Heart right ventricle (tissue), 16 donors: ENCODE data around the gene CIC. TPM values are rescaled to one million over a fixed set of nuclear protein-coding genes. Genes with fewer than 3 reads are reported as not detected.
A peak's percentile ranks its signal among the peaks of the same experiment; 100 is the strongest.

Source experiments
- ATAC-seq, 8 donors: fragments of 200-7000 bp; cut with Tn5 transposase; one replicate each; pipeline ENCODE4 v1.9.1; 2020; ENCODE audit warnings: mild to moderate bottlenecking in 8 of 8, moderate library complexity in 8 of 8, moderate number of reproducible peaks in 1 of 8
- DNase-seq, 2 donors: peaks; one replicate each; pipeline ENCODE4 v3.0.0-alpha.2; 2020
- H3K27ac ChIP-seq, 10 donors: fragments of 200-600 bp; sonication (generic) in 2 of 10; one replicate each; pipeline versions ENCODE4 v1.5.0 to v1.8.0; 2020 to 2022; ENCODE audit warnings: mild to moderate bottlenecking in 3 of 10
- H3K27me3 ChIP-seq, 7 donors: fragments of 200-600 bp; one replicate each; pipeline ENCODE4 v1.8.0; 2021 to 2022; ENCODE audit warnings: mild to moderate bottlenecking in 2 of 7
- H3K36me3 ChIP-seq, 9 donors: fragments of 200-600 bp; sonication (generic) in 1 of 9; one replicate each; pipeline versions ENCODE4 v1.5.0 to v1.8.0; 2020 to 2022; ENCODE audit warnings: mild to moderate bottlenecking in 2 of 9
- H3K4me1 ChIP-seq, 9 donors: fragments of 200-600 bp; sonication (generic) in 1 of 9; one replicate each; pipeline versions ENCODE4 v1.5.0 to v1.8.0; 2020 to 2022; ENCODE audit warnings: mild to moderate bottlenecking in 4 of 9
- H3K4me3 ChIP-seq, 10 donors: fragments of 200-600 bp; sonication (generic) in 2 of 10; one replicate each; pipeline versions ENCODE4 v1.5.0 to v1.8.0; 2020 to 2022; ENCODE audit warnings: mild to moderate bottlenecking in 7 of 10, moderate library complexity in 2 of 10
- H3K9me3 ChIP-seq, 11 donors: fragments of 200-600 bp in 10 of 11; sonication (generic) in 2 of 11; one replicate each; pipeline versions ENCODE4 v1.5.0 to v1.8.0; 2013 to 2022; ENCODE audit warnings: mild to moderate bottlenecking in 2 of 11, control low read depth in 1 of 11, moderate library complexity in 1 of 11
- WGBS, 2 donors: extraction: QIAGEN DNeasy Blood & Tissue Kit; methylation state at CpG; one replicate each; pipeline ENCODE4 v1.1.7; 2013; ENCODE audit warnings: inconsistent platforms in 1 of 2; 5-methylcytosine and 5-hydroxymethylcytosine counted together
- intact Hi-C, 10 donors: fragments of 100-400 bp; cut with DNase I; formaldehyde crosslinking; loops; one replicate each; pipeline versions ENCODE4 v1.11.1 to v1.14.2; 2022
- polyA plus RNA-seq, 2 donors: library from polyadenylated mRNA; stranded (reverse); fragments of 200-250 nt; gene quantifications; one replicate each; pipeline ENCODE4 v1.2.3, GENCODE V29; 2013
- total RNA-seq, 10 donors: library from RNA; stranded (reverse); fragmentation: NEBNext Ultra II Directional in 3 of 10; extraction: Animal tissue kit (Norgen Biotek cat#: 25700) in 3 of 10; gene quantifications; one replicate each; pipeline versions ENCODE4 v1.2.1 to v1.2.4, GENCODE V29; 2021 to 2023
- TF ChIP-seq, protein P1 (sequence below), 9 donors: fragments of 200-600 bp; sonication (generic) in 2 of 9; IDR thresholded peaks; one replicate each; pipeline versions ENCODE4 v1.5.0 to v1.8.0; 2021 to 2022; ENCODE audit warnings: antibody characterized with exemption in 9 of 9, mild to moderate bottlenecking in 5 of 9, moderate library complexity in 1 of 9
- donor health status: Arrhythmogenic right ventricular cardiomyopathy.
- donor health status: ischemic (EF 13 %, LVEDD 7.1; RV severe dilation, severe dysfunction).
- donor health status: healthy with polysubstance abuse.
- donor health status: DM: no; HTN: yes; CAD: no.
- donor health status: DM: no; HTN: no; CAD: no.
- donor health status: ischemic (EF 25% LVEDD 6.9; RV normal size, moderate dysfunction).
- donor health status: ischemic (EF 25% LVEDD 5.7; RV mildly dilated, moderate dysfunction).
- donor health status: healthy.
- donor health status: DM: yes; HTN: yes; CAD: no.
- donor health status: Ischemic cardiomyopathy.
- donor health status: ischemic (EF 35%, LVEDD 5.7; RV mildly dilated, moderate dysfunction).
- donor health status: nonischemic (EF 11% LVEDD 7.7; RV severe dilation, severe dysfunction).
- donor health status: DM: yes; HTN: yes; CAD: no.
- donor health status: PGD.
- donor health status: ischemic (EF 29% LVEDD 5.4; RV normal size, mild dysfunction).
- donor health status: nonischemic (EF 23%, LVEDD 6.1; RV moderate dilation, normal function).

The CIC gene
- total and polyA plus RNA-seq, 12 donors = 17.6 to 42.0 (median 32.0) TPM

- no peak overlapping the region for H3K4me3 ChIP-seq
- peak overlapping the region in 8 of 10 donors; percentile 68 to 100 (median 98) for H3K27ac ChIP-seq
- TF ChIP-seq, protein P1, sequence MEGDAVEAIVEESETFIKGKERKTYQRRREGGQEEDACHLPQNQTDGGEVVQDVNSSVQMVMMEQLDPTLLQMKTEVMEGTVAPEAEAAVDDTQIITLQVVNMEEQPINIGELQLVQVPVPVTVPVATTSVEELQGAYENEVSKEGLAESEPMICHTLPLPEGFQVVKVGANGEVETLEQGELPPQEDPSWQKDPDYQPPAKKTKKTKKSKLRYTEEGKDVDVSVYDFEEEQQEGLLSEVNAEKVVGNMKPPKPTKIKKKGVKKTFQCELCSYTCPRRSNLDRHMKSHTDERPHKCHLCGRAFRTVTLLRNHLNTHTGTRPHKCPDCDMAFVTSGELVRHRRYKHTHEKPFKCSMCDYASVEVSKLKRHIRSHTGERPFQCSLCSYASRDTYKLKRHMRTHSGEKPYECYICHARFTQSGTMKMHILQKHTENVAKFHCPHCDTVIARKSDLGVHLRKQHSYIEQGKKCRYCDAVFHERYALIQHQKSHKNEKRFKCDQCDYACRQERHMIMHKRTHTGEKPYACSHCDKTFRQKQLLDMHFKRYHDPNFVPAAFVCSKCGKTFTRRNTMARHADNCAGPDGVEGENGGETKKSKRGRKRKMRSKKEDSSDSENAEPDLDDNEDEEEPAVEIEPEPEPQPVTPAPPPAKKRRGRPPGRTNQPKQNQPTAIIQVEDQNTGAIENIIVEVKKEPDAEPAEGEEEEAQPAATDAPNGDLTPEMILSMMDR (IDR thresholded peaks at IDR 0.05) = no peak
- H3K4me1 ChIP-seq = peaks cover 42 to 85% (median 74%) of the 10 kb centered on the region in 9 donors
- H3K36me3 ChIP-seq = peaks cover 0 to 37% (median 7%) of the 10 kb centered on the region in 9 donors
- ATAC-seq = no peak
- H3K27me3 ChIP-seq = no peaks in the 10 kb centered on the region
- no peaks in the 10 kb centered on the region for H3K9me3 ChIP-seq
- intact Hi-C loops = loop anchor here in 6 of 10 donors (5.0 to 10.0 kb wide), 4 partner anchors 33 to 186 kb away; no protein-coding TSS in a partner anchor
- WGBS, 2 donors = 80 to 82% methylated on average over 36 of the region's 36 CpGs
- DNase-seq = no peak
These were observed 19.8 kb upstream of the CIC start for GRCh38 chr19:42249149-42249750.

GRCh38 chr19:42249769-42250168 is 19.3 kb upstream of the CIC start:
- H3K27me3 ChIP-seq = no peaks in the 10 kb centered on the region
- H3K4me1 ChIP-seq = peaks cover 42 to 84% (median 74%) of the 10 kb centered on the region in 9 donors
- no peak for ATAC-seq
- WGBS, 2 donors = 66 to 72% methylated on average over 6 of the region's 6 CpGs
- DNase-seq = no peak
- intact Hi-C loops = loop anchor here in 6 of 10 donors (5.0 to 10.0 kb wide), 4 partner anchors 33 to 185 kb away; no protein-coding TSS in a partner anchor
- TF ChIP-seq, protein P1 (IDR thresholded peaks at IDR 0.05) = no peak
- H3K36me3 ChIP-seq = peaks cover 0 to 37% (median 7%) of the 10 kb centered on the region in 9 donors
- peak overlapping the region in 2 of 10 donors; percentile 27 to 100 for H3K4me3 ChIP-seq
- H3K27ac ChIP-seq = peak overlapping the region; percentile 62 to 100 (median 98)
- no peaks in the 10 kb centered on the region for H3K9me3 ChIP-seq

GRCh38 chr19:42250183-42250665 is 18.8 kb upstream of the CIC start:
- TF ChIP-seq, protein P1 (IDR thresholded peaks at IDR 0.05) = no peak
- WGBS, 2 donors = 33 to 34% methylated on average over 15 of the region's 15 CpGs
- Histone ChIP-seq H3K4me3 (peak overlapping the region in 6 of 10 donors; percentile 19 to 100 (median 66)), H3K9me3 (no peaks in the 10 kb centered on the region), H3K36me3 (peaks cover 0 to 37% (median 7%) of the 10 kb centered on the region in 9 donors), H3K27me3 (no peaks in the 10 kb centered on the region), H3K4me1 (peaks cover 42 to 79% (median 69%) of the 10 kb centered on the region in 9 donors), H3K27ac (peak overlapping the region; percentile 62 to 100 (median 98))
- DNase-seq = peak; percentile 27 to 50
- ATAC-seq = no peak
- intact Hi-C loops = no loop called here

DNA sequence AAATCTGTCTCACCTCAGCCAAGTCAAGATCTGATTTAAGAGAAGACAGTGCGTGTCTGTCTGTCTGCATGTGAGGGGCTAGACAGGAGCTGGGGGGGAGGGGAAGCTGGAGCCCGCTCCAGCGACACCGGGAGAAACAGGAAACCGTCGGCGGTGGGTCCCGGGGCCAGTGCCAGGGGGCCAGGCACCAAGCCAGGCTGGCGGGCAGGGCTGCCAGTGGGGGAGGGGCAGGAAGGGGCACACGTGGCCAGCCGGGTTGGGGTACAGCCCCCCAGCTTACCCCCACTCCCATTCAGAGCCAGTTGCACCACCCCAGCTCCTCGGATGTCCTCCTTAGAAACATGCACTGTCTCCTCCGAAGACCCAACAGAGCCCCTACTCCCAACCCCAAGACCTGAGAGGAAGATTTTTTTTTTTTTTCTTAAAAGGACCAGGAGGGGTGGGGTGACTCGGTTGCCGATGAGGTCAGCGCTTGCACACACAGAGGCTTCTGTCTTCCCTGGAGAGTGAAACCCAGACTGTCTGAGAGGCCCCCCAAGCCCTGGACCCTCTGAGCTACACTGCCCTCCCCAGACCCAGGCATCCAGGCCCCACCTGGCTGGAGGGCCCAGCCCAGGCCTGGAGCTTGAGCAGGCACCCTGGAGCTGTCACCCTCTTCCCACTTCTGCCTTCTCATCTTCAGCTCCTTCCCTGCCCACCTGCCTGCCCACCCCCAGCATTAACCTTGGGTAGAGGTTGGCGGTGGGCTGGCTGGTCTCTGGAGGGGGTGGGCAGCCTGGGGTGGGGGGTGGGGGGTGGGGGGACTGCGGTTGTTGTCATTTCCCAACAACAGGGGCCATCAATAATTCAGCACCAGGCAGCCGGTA is 18.2 kb upstream of the CIC start:
- peak in 1 of 2 donors; percentile 55 for DNase-seq
- H3K27ac ChIP-seq = peak overlapping the region; percentile 62 to 100 (median 98)
- peaks cover 39 to 78% (median 66%) of the 10 kb centered on the region in 9 donors for H3K4me1 ChIP-seq
- TF ChIP-seq, protein P1 (IDR thresholded peaks at IDR 0.05) = no peak
- H3K9me3 ChIP-seq = no peaks in the 10 kb centered on the region
- 8 to 11% methylated on average over 18 to 19 of the region's 19 CpGs for WGBS, 2 donors
- intact Hi-C loops = no loop called here
- H3K27me3 ChIP-seq = no peaks in the 10 kb centered on the region
- no peak for ATAC-seq
- H3K4me3 ChIP-seq = peak overlapping the region in 8 of 10 donors; percentile 19 to 100 (median 84)
- peaks cover 0 to 37% (median 7%) of the 10 kb centered on the region in 9 donors for H3K36me3 ChIP-seq
